SH-SY5Y (cell line): ENCODE results near the gene DOCK3.

Experiments
- GATA2 ChIP-seq: IDR thresholded peaks from 2 replicates; pipeline ENCODE4 v1.6.1; 2011; ENCODE audit warnings: mild to moderate bottlenecking, low read depth, low read length
- GATA3 ChIP-seq: IDR thresholded peaks from 2 replicates; pipeline ENCODE4 v1.6.1; 2011; ENCODE audit warnings: low read depth, mild to moderate bottlenecking, low read length, moderate library complexity

DOCK3 gene

DNA sequence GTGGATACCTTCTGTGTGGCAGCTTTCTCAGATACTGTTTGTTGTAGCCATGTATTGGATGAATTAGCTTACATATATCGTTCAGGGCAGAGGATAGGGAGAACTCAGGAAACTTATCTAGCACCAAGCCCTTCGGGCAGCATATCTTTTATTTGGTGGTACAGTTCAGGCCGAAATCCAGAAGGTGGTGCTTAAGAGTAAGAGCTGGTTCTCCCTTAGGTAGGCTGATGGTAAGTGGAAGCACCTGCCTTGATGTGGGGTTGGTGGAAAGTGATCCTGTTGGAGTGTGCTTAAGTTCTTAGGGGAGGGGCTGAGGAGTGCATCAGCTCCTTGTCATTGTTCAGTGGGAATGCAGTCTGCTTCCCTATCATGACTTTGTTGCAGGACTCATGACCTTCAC lies 187.5 kb downstream of the DOCK3 start:
- no peak for TF ChIP-seq GATA2
- no peak for TF ChIP-seq GATA3

DNA sequence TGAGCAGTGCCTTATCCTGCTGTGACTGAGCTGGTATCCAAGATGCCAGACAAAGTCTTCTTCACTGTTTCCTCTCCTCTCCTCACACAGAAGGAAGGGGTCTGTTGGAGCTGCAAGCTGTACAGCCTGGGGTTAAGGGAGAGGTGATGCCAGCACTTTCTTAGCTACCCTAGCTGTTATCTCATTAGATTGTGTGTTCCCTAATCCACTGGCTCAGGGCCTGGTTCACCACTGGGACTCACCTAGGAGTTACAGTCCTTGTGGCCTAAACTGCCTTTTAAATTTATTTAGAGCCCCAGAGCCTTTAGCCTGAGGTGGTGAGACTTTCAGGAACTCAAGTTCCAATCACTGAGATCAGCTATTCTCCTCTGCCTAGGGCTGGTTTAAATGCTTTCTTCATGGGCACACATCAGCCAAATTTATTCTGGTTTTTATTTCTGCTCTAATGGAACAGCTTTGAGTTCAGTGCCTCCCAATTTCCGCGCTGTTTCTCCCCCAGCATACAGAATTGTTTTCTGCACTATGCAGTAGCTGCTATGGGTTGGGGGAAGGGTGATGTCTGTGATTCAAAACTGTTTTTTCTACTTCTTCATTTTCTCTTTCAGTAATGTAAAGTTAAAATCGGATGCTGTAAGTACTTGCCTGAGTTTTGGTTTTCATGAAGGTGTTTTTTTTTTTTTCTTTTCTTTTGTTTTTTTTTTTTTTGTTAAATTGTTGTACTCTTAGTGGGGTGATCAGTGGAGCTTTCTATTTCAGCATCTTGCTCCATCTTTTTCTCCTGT lies 198.8 kb downstream of the DOCK3 start:
- TF ChIP-seq GATA2 (no peak), GATA3 (no peak)

- TF ChIP-seq GATA3, result no peak
- no peak for TF ChIP-seq GATA2
Observed at GRCh38 chr3:50876947-50877346, 202.2 kb downstream of the DOCK3 start.

DNA sequence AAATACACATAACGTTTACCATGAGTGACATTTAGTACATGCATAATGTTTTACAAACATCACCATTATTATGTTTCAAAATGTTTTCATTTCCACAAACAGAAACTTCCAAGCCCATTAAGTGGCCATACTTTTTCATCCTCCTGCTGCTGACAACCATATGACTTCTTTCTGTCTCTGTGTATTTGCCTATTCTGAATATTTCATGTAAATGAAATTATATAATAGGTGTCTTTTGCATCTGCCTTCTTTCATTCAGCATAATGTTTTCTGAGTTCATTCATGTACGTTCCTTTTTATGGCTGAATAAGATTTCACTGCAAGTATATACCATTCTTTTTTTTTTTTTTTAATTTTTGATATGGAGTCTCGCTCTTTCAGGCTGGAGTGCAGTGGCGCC lies 209.0 kb downstream of the DOCK3 start:
- TF ChIP-seq GATA3, result no peak
- TF ChIP-seq GATA2, result no peak

- TF ChIP-seq GATA2, result no peak
- no peak for TF ChIP-seq GATA3
Observed at GRCh38 chr3:50885070-50885850, 210.5 kb downstream of the DOCK3 start.

DNA sequence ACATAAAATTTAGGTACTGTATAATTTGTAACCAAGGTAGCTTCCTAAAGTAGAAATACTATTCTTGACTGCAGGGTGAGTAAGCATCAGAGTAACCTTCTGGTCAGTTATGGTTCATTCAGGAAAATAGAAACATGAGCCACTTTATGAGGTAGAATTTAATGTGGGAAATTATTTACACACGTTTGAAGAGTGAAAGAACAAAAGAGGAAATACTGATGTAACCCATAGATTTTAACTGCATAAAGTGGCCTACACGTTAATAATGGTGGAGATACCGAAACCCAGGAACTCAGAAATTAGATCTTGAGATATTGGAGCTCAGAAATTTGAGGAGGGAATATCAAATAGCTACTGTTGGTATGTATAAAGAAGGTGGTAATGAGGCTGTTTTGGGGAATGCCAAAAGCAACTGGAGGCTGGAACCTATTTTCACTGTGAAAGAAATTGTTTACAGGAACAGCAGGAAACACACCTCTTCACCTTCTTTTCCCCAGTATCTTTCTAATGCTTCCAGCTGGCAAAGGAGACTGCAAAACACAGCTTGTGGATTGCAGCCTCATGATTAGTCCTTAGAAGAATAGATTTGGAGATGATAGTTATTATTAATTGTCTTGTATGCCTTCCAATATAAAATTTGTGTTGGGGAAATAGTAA lies 216.1 kb downstream of the DOCK3 start:
- TF ChIP-seq GATA2, result no peak
- TF ChIP-seq GATA3, result no peak

DNA sequence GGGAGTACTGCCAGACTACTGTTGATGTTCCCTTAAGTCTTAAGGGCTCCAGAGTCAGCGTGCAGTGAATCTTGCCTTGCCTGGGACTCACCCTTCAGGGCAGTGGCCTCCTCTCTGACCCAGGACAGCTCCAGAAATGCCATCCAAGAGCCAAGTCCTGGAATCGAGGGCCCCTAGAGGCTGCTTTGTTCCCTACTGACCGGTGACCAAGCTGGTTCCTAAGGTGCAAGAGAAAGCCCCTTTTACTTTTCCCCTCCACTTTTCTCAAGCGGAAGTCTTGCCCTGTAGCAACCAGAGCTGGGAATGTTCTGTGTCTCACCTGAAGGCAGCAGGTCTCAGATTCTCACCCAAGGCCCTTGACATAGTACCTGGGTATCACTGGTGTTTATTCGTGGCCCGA lies 238.0 kb downstream of the DOCK3 start:
- no peak for TF ChIP-seq GATA3
- TF ChIP-seq GATA2, result no peak

DNA sequence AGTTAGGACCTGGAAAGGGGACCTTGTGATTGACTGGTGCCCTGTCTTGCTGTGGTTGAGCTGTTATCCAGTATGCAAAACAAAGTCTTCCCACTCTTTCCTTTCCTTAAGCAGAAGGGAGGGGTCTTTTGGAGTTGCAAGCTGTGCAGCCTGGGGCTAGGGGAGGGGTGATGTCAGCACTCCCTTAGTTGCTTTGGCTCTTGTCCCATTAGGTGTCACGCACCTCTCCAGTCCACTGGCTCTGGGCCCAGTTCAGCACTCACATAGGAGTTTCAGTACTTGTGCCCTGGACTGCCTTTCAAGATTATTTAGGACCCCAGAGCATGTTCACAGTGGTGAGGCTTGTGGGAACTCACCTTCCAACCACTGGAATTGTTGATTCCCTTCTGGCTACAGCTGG lies 238.5 kb downstream of the DOCK3 start:
- no peak for TF ChIP-seq GATA2
- no peak for TF ChIP-seq GATA3

- TF ChIP-seq GATA2, result no peak
Observed at GRCh38 chr3:50923955-50924354, 249.2 kb downstream of the DOCK3 start.

GRCh38 chr3:50924638-50925037 lies 249.9 kb downstream of the DOCK3 start:
- TF ChIP-seq GATA2, result no peak
- no peak for TF ChIP-seq GATA3

- TF ChIP-seq GATA2 (no peak), GATA3 (no peak)
Observed at GRCh38 chr3:50926868-50927267, 252.1 kb downstream of the DOCK3 start.

GRCh38 chr3:50930371-50931208 lies 255.9 kb downstream of the DOCK3 start:
- TF ChIP-seq GATA2 (no peak), GATA3 (no peak)

- TF ChIP-seq GATA2, result no peak
Observed at GRCh38 chr3:50936389-50936788, 261.7 kb downstream of the DOCK3 start.

- no peak for TF ChIP-seq GATA2
- no peak for TF ChIP-seq GATA3
Observed at GRCh38 chr3:50947419-50947818, 272.7 kb downstream of the DOCK3 start.
